ENCODE results near the gene ITPKC.

Gene ITPKC

GRCh38 chr19:40742886-40743285 lies 26.0 kb downstream of the ITPKC start:
- Histone ChIP-seq H3K9me3 (no peaks in the 10 kb centered on the region), H3K27me3 (no peaks in the 10 kb centered on the region), H3K4me1 (no peaks in the 10 kb centered on the region; the same call in 1 of the 2 replicates), H3K36me3 (no peaks in the 10 kb centered on the region), H3K4me3 (ENCODE audit: low read depth, low read length) (no peak overlapping the region)
- no peak for DNase-seq
- TF ChIP-seq CTCF (IDR thresholded peaks at IDR 0.05; ENCODE audit: low read depth, low read length), result no peak

- Histone ChIP-seq H3K4me3 (ENCODE audit: low read depth, low read length) (no peak overlapping the region), H3K4me1 (no peaks in the 10 kb centered on the region; the same call in 1 of the 2 replicates), H3K27me3 (no peaks in the 10 kb centered on the region), H3K36me3 (no peaks in the 10 kb centered on the region), H3K9me3 (no peaks in the 10 kb centered on the region)
- no peak for DNase-seq
- TF ChIP-seq CTCF (IDR thresholded peaks at IDR 0.05; ENCODE audit: low read depth, low read length), result no peak
Measured at GRCh38 chr19:40743926-40744325, 27.0 kb downstream of the ITPKC start.

- DNase-seq, result no peak
- Histone ChIP-seq H3K4me3 (ENCODE audit: low read depth, low read length) (no peak overlapping the region), H3K9me3 (no peaks in the 10 kb centered on the region), H3K36me3 (no peaks in the 10 kb centered on the region), H3K4me1 (peaks cover 2% of the 10 kb centered on the region; the same call in 1 of the 2 replicates), H3K27me3 (no peaks in the 10 kb centered on the region)
- TF ChIP-seq CTCF (IDR thresholded peaks at IDR 0.05; ENCODE audit: low read depth, low read length), result no peak
Measured at GRCh38 chr19:40744554-40745401, 27.9 kb downstream of the ITPKC start.

GRCh38 chr19:40745402-40745780 lies 28.5 kb downstream of the ITPKC start:
- TF ChIP-seq CTCF (IDR thresholded peaks at IDR 0.05; ENCODE audit: low read depth, low read length), result no peak
- Histone ChIP-seq H3K27me3 (no peaks in the 10 kb centered on the region), H3K4me3 (ENCODE audit: low read depth, low read length) (no peak overlapping the region), H3K36me3 (no peaks in the 10 kb centered on the region), H3K4me1 (peaks cover 3% of the 10 kb centered on the region; the same call in 1 of the 2 replicates), H3K9me3 (no peaks in the 10 kb centered on the region)
- no peak for DNase-seq

GRCh38 chr19:40747536-40747935 lies 30.6 kb downstream of the ITPKC start:
- TF ChIP-seq CTCF (IDR thresholded peaks at IDR 0.05; ENCODE audit: low read depth, low read length), result no peak
- no peaks in the 10 kb centered on the region; the same call in 1 of the 2 replicates for H3K36me3 ChIP-seq
- H3K4me3 ChIP-seq (ENCODE audit: low read depth, low read length), result no peak overlapping the region
- no peaks in the 10 kb centered on the region for H3K9me3 ChIP-seq
- DNase-seq, result no peak
- peaks cover 3% of the 10 kb centered on the region; the same call in 1 of the 2 replicates for H3K4me1 ChIP-seq
- no peaks in the 10 kb centered on the region for H3K27me3 ChIP-seq
